GM18511 (cell line): ENCODE measurements around the gene SLC25A10.
"Not testable (repeated sequence)": the region's sequence is repeated elsewhere in the genome, so short reads cannot be mapped to it uniquely, and the experiment has no call there.

Experiments used
- ATAC-seq: cut with Tn5 transposase; IDR thresholded peaks from one replicate; pipeline ENCODE4 v1.9.1; 2021; ENCODE audit warnings: mild to moderate bottlenecking, moderate library complexity; ENCODE audit not compliant: unreplicated experiment

Gene SLC25A10, protein sequence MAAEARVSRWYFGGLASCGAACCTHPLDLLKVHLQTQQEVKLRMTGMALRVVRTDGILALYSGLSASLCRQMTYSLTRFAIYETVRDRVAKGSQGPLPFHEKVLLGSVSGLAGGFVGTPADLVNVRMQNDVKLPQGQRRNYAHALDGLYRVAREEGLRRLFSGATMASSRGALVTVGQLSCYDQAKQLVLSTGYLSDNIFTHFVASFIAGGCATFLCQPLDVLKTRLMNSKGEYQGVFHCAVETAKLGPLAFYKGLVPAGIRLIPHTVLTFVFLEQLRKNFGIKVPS

DNA sequence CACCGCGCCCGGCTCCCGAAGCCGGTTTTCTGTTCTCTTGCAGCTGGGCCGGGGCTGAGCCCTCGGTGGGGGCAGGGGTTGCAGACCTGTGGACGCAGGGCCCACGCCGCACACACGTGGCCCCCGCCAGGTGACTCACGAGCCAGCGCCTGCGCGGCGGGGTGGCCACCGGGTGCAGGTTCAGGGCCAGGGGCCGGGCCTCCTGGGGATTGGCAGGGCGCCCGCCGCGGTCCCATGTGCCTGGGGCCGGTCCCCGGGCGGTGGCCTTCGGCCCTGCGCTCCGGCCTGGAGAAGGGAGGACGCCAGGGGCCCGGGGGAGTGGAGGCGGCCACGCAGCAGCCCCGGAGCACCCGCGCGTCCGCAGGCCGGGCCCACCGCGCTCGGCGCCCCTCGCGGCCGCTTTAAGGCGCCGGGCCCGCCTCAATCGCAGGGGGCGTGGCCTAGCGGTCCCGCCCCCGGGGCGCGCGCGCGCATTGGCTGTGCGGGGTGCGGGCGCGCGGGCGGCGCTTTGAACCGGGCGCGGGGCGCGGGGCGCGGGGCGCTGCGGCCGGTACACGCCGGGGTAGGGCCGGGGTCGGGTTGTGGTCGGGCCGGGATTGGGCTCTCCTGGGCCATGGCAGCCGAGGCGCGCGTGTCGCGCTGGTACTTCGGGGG is at the start of gene SLC25A10:
Gene SLC25A10 (plus strand): TSS at position 471 of the 654 bp plus-strand sequence. CDS start 143 bp downstream, at position 614.
- peak; percentile 68 for ATAC-seq

DNA sequence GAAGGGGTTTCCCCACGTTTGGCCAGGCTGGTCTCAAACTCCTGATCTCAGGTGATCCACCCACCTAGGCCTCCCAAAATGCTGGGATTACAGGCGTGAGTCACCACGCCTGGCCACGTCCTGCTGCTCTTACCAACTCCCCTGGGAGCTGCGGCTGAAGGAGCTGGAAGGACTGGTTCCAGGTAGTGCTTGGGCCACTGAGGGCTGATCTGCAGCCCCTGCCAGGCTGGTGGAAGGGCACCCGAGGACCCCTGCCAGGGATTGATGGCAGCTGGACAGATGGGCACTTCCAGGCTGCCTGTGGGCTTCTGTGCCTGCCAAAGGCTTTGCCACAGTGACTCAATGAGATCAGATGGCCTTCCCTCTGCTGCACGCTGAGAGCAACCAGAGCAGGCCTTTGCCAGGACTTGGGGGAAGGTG is 48.0 kb upstream of the SLC25A10 start:
- no peak for ATAC-seq

DNA sequence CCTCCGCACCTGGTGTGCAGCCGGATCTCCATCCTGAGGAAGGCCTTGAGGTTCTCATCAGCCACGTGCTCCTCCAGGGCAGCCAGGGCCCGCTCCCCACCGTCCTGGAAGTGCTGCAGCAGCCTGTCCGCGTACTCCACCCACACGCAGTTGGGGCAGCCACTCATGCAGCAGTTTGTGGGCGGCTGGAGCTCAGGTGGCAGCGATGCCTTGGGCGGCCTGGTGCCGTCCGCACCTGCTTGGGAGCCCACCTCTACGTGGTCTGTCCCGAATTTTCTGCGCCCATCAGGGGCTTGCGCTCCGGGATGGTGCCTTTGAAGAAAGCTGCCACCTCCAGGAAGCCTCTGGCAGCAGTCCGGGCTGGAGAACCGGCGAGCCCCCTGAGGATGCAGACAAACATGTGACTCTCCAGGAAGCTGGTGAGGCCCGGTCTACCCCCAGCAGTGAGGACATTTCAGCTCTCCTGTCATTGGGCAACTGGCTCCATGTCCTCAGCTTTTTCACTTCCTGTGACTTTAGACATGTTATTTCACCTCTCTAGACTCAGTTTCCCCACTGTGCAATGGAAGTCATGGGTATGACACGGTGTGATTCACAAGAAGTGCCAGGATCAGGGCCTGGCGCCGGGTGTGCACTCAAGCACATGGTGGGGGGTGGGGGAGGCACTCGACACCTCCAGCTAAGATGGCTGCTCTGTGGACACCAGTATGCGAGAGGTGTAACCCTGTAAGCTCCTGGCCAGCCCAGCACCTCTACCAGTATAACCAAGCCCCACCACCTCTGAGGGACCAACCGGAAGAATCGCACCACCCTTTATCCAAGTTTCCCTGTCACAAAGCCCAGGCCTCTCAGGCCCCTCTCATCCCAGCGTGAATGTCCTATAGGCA is 46.6 kb upstream of the SLC25A10 start:
- ATAC-seq: peak; percentile 28

DNA sequence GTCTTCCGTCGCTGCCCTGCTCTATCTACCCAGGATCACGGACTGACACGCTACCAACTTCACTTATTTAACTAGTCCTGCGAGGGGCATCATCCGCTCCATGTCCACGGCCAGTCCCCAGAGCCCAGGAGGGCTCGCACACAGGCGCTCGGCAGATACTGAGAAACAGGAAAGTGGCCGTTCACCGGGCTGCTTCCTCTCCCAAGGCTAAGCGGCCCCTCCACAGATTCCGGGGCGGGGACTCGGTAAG is 46.1 kb upstream of the SLC25A10 start:
- peak; percentile 11 for ATAC-seq

DNA sequence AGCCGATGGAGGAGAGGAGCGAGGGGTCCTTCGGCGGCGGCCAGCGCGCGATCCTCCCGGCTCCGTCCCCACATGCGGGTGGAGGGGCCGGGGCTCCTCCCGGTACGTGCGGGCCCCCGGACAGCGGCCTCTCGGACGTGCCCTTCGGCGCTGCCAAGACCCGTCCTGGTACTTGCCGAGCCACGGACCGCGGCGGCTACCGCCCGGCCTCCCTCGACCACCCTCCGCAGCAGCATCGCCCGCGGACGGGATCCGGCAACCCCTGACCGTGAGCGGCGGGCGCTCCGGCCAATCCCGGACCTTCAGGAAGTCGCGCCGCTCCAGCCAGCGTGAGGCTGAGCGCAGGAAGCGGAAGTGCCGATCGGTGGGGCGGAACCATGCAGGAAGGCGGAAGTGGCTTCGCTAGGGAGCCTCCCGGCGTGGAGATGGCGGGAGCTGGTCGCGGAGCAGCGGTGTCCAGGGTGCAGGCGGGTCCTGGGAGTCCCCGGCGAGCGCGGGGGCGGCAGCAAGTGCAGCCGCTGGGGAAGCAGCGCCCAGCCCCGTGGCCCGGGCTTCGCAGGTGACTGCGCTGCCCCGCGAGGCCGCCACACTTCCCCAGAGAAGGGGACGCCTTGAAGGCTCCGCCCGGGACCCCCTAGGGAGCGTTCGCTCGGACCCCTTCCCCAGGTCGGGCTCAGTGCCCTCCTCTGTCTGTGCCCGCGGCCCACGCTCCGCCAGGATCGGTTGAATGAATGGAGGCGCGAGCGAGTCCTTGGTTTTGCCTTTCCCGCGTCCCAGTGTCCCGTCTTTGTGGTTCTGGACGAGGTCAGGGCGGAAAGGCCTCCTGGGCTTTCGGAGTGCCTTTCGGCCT is 45.5 kb upstream of the SLC25A10 start, which contains the start of the genes CCDC137 and OXLD1:
Gene CCDC137 (plus strand): TSS at position 396 of the 850 bp plus-strand sequence. CDS start 30 bp downstream, at position 426.
Gene OXLD1 (minus strand): TSS at position 264 of the 850 bp plus-strand sequence. CDS start 28 bp downstream, at position 236.
- ATAC-seq: peak; percentile 92

DNA sequence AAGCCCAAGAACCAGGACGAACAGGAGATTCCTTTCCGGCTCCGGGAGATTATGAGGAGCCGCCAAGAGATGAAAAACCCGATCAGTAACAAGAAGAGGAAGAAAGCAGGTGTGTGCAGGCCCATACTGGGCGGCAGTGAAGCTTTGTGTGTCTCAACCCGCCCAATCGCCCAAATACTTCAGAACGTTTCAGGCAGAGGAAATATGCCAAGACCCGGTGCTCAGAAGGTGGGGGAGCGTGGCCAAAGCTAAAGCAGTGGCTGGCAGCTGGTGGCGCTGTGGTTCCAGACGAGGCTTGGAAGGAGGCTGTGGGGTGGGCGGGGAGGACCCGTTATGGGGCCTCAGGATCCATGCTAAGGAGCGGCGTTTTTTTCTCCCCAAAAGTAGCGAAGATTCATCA is 44.3 kb upstream of the SLC25A10 start:
- ATAC-seq: no peak

DNA sequence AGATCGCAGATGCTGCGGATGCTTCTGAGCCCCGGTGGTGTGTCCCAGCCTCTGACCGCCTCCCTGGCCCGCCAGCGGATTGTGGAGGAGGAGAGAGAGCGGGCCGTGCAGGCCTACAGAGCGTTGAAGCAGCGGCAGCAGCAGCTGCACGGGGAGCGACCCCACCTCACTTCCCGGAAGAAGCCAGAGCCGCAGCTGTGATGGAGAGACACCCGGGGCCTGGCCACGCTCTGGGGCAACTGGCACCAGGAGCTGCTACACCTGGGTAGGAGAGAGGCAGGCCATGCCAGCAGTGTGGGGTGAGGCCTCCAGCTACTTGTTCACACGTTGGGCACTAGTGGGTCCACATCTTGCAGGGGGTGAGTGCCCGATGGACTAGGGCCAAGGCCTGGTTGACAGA is 39.6 kb upstream of the SLC25A10 start:
- ATAC-seq: no peak

DNA sequence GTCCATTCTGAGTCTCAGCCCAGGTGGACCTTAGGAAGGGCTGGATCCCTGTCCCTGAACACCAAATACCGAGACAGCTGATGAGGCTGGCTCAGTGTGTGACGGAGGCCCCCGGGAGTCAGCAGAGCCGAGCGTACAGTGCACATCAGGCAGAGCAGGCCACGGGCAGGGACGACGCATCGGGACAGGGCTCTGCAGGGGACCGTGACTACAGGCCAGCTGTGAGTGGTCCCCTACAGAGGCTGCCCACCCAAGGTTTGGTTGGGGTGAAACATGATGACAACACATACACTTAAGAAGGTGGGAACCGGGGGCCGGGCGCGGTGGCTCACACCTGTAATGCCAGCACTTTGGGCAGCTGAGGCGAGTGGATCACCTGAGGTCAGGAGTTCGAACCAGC is 39.1 kb upstream of the SLC25A10 start:
- ATAC-seq: no peak

DNA sequence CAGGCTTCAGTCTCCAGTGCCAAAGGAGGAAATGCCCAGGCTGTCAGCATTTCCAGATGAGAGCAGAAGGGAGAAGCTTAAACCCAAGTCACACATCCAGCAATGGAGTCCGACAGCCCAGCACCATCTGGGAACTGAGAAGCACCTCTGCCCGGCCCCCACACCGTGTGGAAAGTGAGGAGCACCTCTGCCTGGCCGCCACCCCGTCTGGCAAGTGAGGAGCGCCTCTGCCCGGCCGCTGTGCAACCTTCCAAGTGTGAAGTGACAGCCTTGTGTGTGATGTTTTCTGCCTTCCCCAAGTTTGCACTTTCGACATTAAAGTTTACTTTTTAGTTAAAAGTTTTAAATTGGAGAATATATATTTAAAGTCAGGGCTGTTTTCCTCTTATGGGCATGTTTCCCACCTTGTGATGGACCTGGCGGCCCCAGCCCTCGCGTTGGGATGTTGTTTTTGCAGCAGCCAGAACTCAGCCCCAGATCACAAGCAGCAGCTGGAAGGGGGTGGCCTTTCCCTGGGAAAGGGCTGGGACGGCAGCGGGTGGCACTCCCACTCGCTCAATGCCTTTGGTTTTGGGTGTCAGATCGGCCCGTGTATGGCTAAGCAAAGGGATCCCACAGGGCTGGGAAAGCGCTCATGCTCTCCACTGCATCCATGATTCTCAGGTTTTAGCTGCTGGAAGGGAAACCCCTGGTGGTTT is 38.4 kb upstream of the SLC25A10 start:
- no peak for ATAC-seq

DNA sequence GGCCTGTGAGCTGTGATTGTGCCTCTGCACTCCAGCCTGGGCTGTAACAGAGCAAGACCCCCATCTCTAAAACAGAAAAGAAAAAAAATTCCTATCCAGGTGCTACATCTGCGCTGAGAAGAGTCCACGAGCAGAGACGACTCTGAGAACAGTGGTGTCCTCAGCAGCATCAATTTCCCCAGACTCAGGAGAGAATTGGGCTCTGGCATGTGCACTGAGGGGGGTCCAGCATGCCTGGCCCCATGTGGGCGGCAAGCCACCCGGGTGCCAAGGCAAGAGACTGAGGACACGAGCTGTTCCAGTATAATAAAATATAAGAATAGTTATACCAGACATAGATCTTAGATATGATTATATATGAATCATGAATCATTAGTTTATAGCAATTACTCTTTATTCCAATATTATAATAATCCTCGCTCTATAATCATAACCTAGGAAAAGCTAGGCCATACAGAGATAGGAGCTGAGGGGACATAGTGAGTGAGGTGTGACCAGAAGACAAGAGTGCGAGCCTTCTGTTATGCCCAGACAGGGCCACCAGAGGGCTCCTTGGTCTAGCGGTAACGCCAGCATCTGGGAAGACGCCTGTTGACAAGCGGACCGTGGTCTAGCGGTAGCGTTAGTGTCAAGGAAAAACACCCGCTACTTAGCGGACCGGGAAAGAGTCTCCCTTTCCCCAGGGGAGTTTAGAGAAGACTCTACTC is 36.4 kb upstream of the SLC25A10 start:
- not testable (repeated sequence) for ATAC-seq

DNA sequence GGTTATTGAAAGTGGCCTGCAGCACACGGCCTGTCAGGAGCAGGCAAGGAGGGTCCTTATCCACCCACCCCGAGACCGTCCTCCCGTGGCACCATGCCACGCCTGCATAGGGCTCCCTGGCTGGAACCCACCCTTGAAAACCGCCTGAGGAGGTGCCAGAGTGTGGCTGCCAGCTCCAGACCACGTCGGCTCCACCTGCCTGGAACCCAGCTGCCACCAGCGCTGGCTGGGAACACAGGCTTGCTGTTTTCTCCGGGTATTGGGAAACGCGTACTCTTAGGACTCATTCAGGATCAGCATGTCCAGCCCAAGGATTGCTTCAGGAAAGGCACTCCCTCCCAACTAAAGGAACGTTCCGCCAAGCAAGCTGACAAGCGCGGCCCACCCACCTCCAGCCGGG is 35.2 kb upstream of the SLC25A10 start:
- no peak for ATAC-seq

DNA sequence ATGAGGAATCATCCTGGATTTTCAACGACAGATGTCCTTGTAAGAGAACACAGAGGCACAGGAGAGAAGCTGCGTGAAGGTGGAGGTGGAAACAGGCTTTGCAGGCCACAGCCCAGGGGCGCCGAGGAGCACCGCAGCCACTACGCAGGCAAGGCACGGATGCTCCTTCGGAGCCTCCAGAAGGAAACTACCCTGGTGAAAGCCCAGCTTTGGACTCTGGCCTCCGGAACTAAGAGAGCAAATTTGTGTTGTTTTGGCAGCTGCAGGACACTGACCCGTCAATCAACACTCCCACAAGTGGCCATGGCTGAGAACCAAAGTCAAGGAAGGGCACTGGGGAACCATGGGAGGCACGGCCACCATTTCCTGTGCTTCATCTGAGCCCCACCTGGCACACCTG is 31.9 kb upstream of the SLC25A10 start:
- no peak for ATAC-seq

DNA sequence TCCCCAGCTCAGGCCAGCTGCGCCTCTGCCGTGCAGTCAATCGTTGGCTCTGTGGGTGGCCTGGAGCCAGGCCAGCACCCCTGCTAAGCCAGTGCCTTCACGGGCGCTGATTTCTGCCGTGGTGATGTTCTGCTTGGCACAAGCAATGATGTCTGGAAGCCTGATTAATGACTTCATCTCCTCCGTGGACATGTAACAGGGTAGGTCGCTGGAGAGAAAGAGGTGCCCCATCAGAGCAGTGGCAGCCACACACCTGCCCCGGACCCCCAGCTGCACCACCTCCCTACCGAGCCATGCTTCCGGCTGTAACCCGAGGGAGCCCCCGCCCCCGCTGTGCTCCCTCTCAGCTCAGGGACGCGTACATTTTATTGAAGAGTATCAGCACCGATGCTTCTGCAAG is 30.4 kb upstream of the SLC25A10 start:
- no peak for ATAC-seq

DNA sequence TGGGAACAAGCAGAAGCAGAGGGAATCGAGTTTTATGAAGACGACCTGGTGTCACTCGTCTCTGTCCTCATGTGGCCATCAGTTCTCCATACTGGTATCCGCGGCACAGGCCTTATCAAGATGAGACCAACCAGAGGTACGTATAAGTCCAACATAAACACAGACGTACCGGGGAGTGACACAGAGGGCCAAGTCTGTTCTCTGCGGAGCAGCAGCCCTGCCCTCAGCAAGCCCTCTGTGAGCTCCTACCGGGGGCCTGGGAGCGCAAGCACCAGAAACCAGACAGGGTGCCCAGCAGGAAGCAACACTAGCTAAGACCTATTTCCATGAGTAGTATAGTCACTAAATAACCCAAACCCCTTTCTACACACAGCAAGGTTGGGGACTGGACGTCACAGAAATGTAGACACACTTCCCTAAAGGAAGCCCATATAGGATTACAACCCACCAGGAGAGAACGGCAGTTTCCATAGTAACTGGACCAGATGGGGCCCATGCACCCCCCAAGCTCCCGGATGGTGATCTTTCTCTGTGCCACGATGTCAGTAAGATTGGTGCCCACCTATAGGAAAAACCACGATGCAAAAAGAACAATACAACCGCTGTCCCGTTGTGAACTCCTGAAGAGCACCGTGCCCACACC is 29.4 kb upstream of the SLC25A10 start:
- no peak for ATAC-seq

DNA sequence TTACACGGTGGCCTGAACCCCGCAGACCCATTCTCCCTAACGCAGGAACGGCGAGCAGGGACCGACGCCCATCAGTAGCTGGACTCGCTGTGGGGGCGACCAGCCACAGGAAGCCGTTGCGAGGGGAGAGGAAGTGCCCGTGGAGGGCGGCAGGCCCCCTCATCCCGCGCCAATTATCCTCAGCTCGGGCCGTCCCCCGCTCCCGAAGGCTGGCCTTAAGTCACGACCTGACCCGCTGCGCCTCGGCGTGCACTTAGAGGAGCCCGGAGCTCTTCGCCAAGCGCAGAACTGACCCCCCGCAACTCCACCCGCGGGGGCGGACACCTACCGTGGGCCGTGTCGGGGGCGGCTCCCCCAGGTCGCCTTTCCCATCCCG is 28.9 kb upstream of the SLC25A10 start:
- ATAC-seq: peak; percentile 14

DNA sequence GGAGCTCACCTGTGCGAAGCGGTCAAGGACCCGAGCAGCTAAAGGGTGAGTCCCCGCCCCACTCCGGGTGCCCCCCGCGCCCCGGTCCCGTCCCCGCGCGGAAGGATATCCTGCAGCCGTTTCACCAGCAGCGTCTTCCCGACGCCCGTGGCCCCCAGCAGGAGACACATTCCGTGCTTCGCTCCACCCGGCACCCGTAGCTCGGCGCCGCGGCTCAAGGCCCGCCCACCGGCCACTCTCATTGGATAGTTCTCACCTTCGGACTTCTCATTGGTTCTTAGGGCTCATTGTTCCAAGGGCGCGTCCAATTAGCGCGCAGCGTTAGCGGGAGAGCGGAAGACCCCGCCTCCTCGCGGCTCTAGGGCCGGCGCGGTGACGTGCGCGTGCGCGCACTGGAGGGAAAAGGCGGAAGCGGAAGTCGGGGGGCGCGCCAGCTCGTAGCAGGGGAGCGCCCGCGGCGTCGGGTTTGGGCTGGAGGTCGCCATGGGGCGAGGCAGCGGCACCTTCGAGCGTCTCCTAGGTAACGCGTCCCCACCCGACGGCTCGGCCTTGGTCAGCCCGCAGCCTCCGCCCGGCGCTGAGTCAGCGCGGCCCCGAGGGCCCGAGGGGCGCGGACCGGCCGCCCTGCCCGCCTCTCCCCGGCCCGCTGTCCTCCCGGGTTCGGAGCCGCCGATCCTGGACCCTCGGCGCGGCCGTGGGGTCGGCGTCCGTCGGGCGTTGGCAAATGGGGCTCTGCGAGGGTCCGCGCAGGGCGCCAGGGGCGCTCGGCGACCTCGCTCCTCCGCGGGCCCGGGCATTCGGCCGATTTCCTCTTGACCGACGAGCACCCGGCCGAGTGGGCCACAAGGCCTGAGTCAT is 28.3 kb upstream of the SLC25A10 start, which contains the start of the genes ARL16 and HGS:
Gene ARL16 (minus strand): TSS at position 214 of the 858 bp plus-strand sequence. CDS start 44 bp downstream, at position 170.
Gene HGS (plus strand): TSS at position 428 of the 858 bp plus-strand sequence. CDS start 56 bp downstream, at position 484.
- ATAC-seq: peak; percentile 94

DNA sequence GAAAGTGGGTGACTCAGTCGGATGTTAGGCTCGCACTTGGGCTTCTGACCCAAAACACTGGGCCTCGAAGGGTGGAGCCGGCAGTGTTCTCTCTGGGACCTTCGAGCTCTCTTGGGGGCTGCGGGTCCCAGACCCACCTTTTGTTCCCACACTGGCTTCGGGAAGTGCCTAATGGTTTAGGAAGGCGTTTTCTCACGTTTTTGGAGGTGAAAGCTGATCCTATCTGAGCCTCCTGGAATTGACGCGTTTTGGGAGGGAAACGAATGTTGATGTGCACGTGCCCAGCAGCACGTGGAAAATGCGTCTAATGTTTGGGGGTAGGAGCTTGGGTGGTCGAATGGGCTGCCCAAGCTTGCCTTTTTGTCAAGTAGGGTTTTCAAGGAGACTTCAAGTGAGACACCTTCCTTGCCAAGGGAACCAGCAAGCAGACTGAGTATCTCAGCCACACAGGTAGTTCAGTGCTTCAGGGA is 27.6 kb upstream of the SLC25A10 start:
- ATAC-seq: no peak

DNA sequence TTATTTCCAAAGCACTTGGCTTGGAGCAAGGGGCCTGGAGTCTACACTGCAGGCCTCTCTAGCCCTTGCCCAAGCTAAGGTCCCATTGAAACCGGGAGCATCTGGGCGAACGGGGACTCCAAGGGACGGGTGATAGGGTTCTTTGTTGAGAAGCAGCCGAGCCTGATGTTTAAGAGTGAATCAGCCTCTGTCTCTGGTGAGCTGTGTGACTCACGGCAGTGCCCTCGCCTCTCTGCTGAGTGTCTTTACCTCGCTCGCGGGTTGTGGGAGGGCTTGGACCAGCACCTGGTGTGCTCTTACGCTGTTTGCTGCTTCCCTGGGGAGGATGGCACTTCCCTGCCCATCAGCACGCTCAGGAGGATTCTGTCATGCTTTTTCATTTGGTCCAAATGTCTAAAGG is 27.0 kb upstream of the SLC25A10 start:
- no peak for ATAC-seq
